GM12874 (cell line): ENCODE results near the gene DOK7.
A peak's percentile ranks its signal among the peaks of the same experiment; 100 is the strongest.

ENCODE experiments used
- CTCF ChIP-seq: IDR thresholded peaks from 2 replicates; pipeline ENCODE4 v1.5.1; 2011; ENCODE audit warnings: low read depth, mild to moderate bottlenecking, control low read depth, low read length, moderate library complexity; ENCODE audit not compliant: insufficient read depth

The DOK7 gene

GRCh38 chr4:3440979-3441500, 22.1 kb upstream of the DOK7 start:
- no peak for TF ChIP-seq CTCF

- TF ChIP-seq CTCF = no peak
Observed at GRCh38 chr4:3441501-3442459, 21.3 kb upstream of the DOK7 start, which contains the start of gene HGFAC. HGFAC (plus strand) TSS chr4:3441968; CDS start chr4:3442002, 34 bp downstream.

GRCh38 chr4:3442460-3442958, 20.6 kb upstream of the DOK7 start:
- no peak for TF ChIP-seq CTCF

- TF ChIP-seq CTCF = peak; percentile 100
Observed at GRCh38 chr4:3442959-3443749, 20.0 kb upstream of the DOK7 start.

- no peak for TF ChIP-seq CTCF
Observed at GRCh38 chr4:3443750-3444309, 19.3 kb upstream of the DOK7 start.

- TF ChIP-seq CTCF = no peak
Observed at GRCh38 chr4:3444351-3445110, 18.6 kb upstream of the DOK7 start.
